Activated B cell treated with CpG ODN at 0.5 μM for 24 hours (primary cell): ENCODE measurements around the gene SYCE3. TPM values are rescaled to one million over a fixed set of nuclear protein-coding genes. Genes with fewer than 3 reads are reported as not detected.

Experiments
- ATAC-seq: fragments of 200-7000 bp; cut with Tn5 transposase; one replicate; pipeline ENCODE4 v1.10.0; 2021; ENCODE audit warnings: low read depth, mild to moderate bottlenecking, moderate library complexity
- CTCF ChIA-PET: fragments of 350-600 bp; sonication (Branson Sonifier 250); formaldehyde crosslinking; loops from one replicate; lab custom pipeline; 2021; ENCODE audit warnings: antibody characterized with exemption; lab: Charles Lee
- POLR2A ChIA-PET: fragments of 350-600 bp; sonication (Branson Sonifier 250); formaldehyde crosslinking; loops from one replicate; lab custom pipeline; 2021; ENCODE audit warnings: antibody characterized with exemption; lab: Charles Lee
- DNase-seq: peaks from one replicate; pipeline ENCODE4 v3.0.0; 2022
- H3K27ac Mint-ChIP-seq: one replicate; pipeline ENCODE4 v1.8.0; 2020; ENCODE audit warnings: mixed read lengths
- H3K27me3 Mint-ChIP-seq: one replicate; pipeline ENCODE4 v1.8.0; 2021; ENCODE audit warnings: mixed read lengths
- H3K36me3 Mint-ChIP-seq: one replicate; pipeline ENCODE4 v1.8.0; 2021; ENCODE audit warnings: low read depth, mixed read lengths
- H3K4me1 Mint-ChIP-seq: one replicate; pipeline ENCODE4 v1.8.0; 2021; ENCODE audit warnings: mixed read lengths
- H3K4me3 Mint-ChIP-seq: one replicate; pipeline ENCODE4 v1.8.0; 2020; ENCODE audit warnings: mild to moderate bottlenecking, mixed read lengths
- H3K9me3 Mint-ChIP-seq: one replicate; pipeline ENCODE4 v1.8.0; 2020; ENCODE audit warnings: mixed read lengths
- intact Hi-C: fragments of 100-400 bp; cut with micrococcal nuclease; formaldehyde crosslinking; loops from one replicate; pipeline ENCODE4 v1.15.1; 2024
- total RNA-seq: library from RNA; stranded (reverse); gene quantifications from 2 replicates; pipeline ENCODE4 v1.2.3, GENCODE V29; 2022
- TF ChIP-seq, protein P1 (sequence below): fragments of 200-600 bp; IDR thresholded peaks from one replicate; pipeline ENCODE4 v1.8.0; 2022; ENCODE audit warnings: antibody characterized with exemption, mild to moderate bottlenecking

Gene SYCE3
- total RNA-seq, 1 donor from 2014 or later, result not detected

DNA sequence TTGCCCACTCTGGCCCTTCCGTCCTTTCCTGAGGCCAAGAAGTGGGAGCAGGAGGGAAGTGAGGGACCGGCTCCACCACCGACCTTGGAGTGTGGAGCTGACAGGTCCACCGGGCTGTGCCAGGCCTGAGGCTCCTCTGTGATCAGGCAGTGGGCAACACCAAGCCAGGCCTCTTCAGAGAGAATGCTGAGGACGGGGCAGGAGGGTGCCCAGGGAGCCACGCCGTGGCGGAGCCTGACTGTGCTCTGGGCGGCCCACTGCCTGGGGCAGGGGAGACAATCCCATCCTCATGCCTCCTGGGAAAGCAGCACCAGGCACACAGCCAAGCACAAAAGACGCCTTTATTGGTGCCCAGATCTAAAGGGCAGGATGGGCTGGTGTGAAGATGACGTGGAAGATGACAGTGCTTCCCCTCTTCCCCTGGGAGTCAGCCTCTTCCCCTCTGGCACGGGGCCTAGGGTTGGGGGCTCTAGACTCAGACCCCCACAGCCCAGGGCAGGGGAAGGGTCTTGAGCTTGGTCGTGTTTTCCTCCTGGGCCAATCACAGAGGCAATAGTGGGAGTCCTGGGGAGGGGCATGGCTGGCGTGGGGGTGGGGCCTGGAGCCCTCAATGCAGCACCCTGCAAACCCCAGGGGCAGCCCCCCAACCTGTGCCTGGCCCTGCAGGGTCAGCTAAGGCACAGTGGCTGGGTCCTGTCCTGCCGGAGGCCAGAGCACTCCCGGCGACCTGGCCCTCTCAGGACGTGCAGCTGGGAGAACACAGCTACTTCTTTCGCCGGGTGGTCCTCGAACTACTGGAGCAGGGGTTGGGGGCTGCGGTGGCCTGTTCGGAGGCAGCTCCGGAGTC is 59.9 kb downstream of the SYCE3 start:
- Mint-ChIP-seq H3K4me3 (no peak overlapping the region), H3K4me1 (peaks cover 9% of the 10 kb centered on the region), H3K9me3 (no peaks in the 10 kb centered on the region), H3K36me3 (peaks cover 14% of the 10 kb centered on the region), H3K27ac (no peak overlapping the region), H3K27me3 (no peaks in the 10 kb centered on the region)
- ATAC-seq (no peak), DNase-seq (no peak)
- POLR2A ChIA-PET, result interaction anchor here (1.2 to 2.4 kb wide), 2 partner anchors 12 to 22 kb away, joined by 4 to 6 read pairs; no protein-coding TSS in a partner anchor
- TF ChIP-seq, protein P1, sequence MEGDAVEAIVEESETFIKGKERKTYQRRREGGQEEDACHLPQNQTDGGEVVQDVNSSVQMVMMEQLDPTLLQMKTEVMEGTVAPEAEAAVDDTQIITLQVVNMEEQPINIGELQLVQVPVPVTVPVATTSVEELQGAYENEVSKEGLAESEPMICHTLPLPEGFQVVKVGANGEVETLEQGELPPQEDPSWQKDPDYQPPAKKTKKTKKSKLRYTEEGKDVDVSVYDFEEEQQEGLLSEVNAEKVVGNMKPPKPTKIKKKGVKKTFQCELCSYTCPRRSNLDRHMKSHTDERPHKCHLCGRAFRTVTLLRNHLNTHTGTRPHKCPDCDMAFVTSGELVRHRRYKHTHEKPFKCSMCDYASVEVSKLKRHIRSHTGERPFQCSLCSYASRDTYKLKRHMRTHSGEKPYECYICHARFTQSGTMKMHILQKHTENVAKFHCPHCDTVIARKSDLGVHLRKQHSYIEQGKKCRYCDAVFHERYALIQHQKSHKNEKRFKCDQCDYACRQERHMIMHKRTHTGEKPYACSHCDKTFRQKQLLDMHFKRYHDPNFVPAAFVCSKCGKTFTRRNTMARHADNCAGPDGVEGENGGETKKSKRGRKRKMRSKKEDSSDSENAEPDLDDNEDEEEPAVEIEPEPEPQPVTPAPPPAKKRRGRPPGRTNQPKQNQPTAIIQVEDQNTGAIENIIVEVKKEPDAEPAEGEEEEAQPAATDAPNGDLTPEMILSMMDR, result no peak
- CTCF ChIA-PET, result no interaction called here
- intact Hi-C loops, result no loop called here

DNA sequence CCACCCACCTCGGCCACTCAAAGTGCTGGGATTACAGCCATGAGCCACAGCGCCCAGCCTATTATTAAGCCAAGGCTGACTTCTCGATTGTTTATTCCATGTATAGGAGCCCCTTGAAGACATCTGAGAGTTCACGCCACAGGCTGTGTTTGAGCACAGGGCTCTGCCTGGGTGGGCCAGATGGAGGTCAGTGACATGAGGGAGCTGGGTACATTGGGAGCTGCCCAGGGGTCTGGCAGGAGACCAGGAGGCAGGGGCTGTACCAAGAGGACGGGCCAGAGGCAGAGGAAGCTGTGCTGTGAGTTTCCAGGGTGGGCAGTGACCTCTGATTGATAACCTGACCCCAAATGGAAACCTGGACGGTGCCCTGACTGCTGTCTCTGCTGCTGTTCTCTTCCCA is 60.6 kb downstream of the SYCE3 start:
- Mint-ChIP-seq H3K36me3 (peaks cover 11% of the 10 kb centered on the region), H3K27ac (no peak overlapping the region), H3K4me1 (peaks cover 6% of the 10 kb centered on the region), H3K9me3 (no peaks in the 10 kb centered on the region), H3K4me3 (no peak overlapping the region), H3K27me3 (no peaks in the 10 kb centered on the region)
- CTCF ChIA-PET, result no interaction called here
- intact Hi-C loops, result no loop called here
- TF ChIP-seq, protein P1, result no peak
- POLR2A ChIA-PET, result interaction anchor here (2.4 kb wide), 1 partner anchor 22 kb away, joined by 6 read pairs; no protein-coding TSS in a partner anchor
- DNase-seq (no peak), ATAC-seq (no peak)

Other genes with a start within 250 kb of the SYCE3 start
- 3.2 and 5.2 TPM in 2 replicates for gene DENND6B, start 235.9 kb downstream of the SYCE3 start, total RNA-seq
- 64.0 and 77.3 TPM in 2 replicates for gene PPP6R2, start 219.6 kb downstream of the SYCE3 start, total RNA-seq
- 114 and 144 TPM in 2 replicates for gene SBF1, start 87.9 kb downstream of the SYCE3 start, total RNA-seq
- gene ADM2, start 81.4 kb downstream of the SYCE3 start, total RNA-seq, result 5.1 and 5.2 TPM in 2 replicates
- gene MIOX, start 76.1 kb downstream of the SYCE3 start, total RNA-seq, result 0.15 and 0.22 TPM in 2 replicates
- 76.6 and 81.0 TPM in 2 replicates for gene LMF2, start 55.2 kb downstream of the SYCE3 start, total RNA-seq
- gene NCAPH2, start 54.7 kb downstream of the SYCE3 start, total RNA-seq, result 63.9 and 68.2 TPM in 2 replicates
- 7.1 and 11.6 TPM in 2 replicates for gene SCO2, start 37.3 kb downstream of the SYCE3 start, total RNA-seq
- gene TYMP, start 32.9 kb downstream of the SYCE3 start, total RNA-seq, result 91.8 and 92.9 TPM in 2 replicates
- gene KLHDC7B, start 17.0 kb downstream of the SYCE3 start, total RNA-seq, result 4.9 and 5.2 TPM in 2 replicates
- 32.2 and 33.5 TPM in 2 replicates for gene CPT1B, start 15.5 kb upstream of the SYCE3 start, total RNA-seq
- gene CHKB, start 19.9 kb upstream of the SYCE3 start, total RNA-seq, result 138 and 158 TPM in 2 replicates
- gene MAPK8IP2, start 37.9 kb upstream of the SYCE3 start, total RNA-seq, result 0.18 and 0.20 TPM in 2 replicates
- 49.0 and 50.9 TPM in 2 replicates for gene ARSA, start 65.2 kb upstream of the SYCE3 start, total RNA-seq
- gene SHANK3, start 109.9 kb upstream of the SYCE3 start, total RNA-seq, result not detected in 2 replicates
- gene ACR, start 175.3 kb upstream of the SYCE3 start, total RNA-seq, result not detected in 2 replicates
- gene RABL2B, start 220.7 kb upstream of the SYCE3 start, total RNA-seq, result 57.6 and 62.5 TPM in 2 replicates